Liver (tissue), 9 donors: ENCODE results near the gene KRTAP10-3. TPM values are rescaled to one million over a fixed set of nuclear protein-coding genes. Genes with fewer than 3 reads are reported as not detected.
"Not testable (repeated sequence)": the region's sequence is repeated elsewhere in the genome, so short reads cannot be mapped to it uniquely, and the experiment has no call there.

Source experiments
- DNase-seq: peaks from one replicate; pipeline ENCODE4 v3.0.0-alpha.2; 2017; ENCODE audit warnings: low spot score
- H3K27ac ChIP-seq, 2 donors: one replicate each; pipeline ENCODE4 v1.7.0; 2013; ENCODE audit warnings: inconsistent platforms in 2 of 2, low read length in 2 of 2, control low read depth in 1 of 2, low read depth in 1 of 2, mild to moderate bottlenecking in 1 of 2
- H3K27me3 ChIP-seq, 4 donors: one replicate each; pipeline versions ENCODE4 v1.6.1 to v1.7.0; 2013; ENCODE audit warnings: low read length in 3 of 4, inconsistent platforms in 1 of 4, mild to moderate bottlenecking in 1 of 4, moderate library complexity in 1 of 4; ENCODE audit not compliant: control insufficient read depth in 4 of 4, insufficient read depth in 4 of 4
- H3K36me3 ChIP-seq, 4 donors: one replicate each; pipeline versions ENCODE4 v1.6.1 to v1.7.0; 2013; ENCODE audit warnings: low read length in 3 of 4, mild to moderate bottlenecking in 3 of 4, low read depth in 1 of 4, moderate library complexity in 1 of 4; ENCODE audit not compliant: control insufficient read depth in 4 of 4, insufficient read depth in 3 of 4
- H3K4me1 ChIP-seq, 4 donors: one replicate each; pipeline versions ENCODE4 v1.6.1 to v1.7.0; 2013; ENCODE audit warnings: low read length in 3 of 4, mild to moderate bottlenecking in 3 of 4, moderate library complexity in 1 of 4; ENCODE audit not compliant: control insufficient read depth in 4 of 4, insufficient read depth in 4 of 4
- H3K4me3 ChIP-seq, 3 donors: one replicate each; pipeline versions ENCODE4 v1.6.1 to v1.7.0; 2013; ENCODE audit warnings: low read length in 3 of 3, control low read depth in 1 of 3, low read depth in 1 of 3, mild to moderate bottlenecking in 1 of 3
- H3K9ac ChIP-seq, 2 donors: one replicate each; pipeline ENCODE4 v1.7.0; 2013; ENCODE audit warnings: low read length in 2 of 2, mild to moderate bottlenecking in 2 of 2, moderate library complexity in 2 of 2, control low read depth in 1 of 2, low read depth in 1 of 2
- H3K9me3 ChIP-seq, 4 donors: one replicate each; pipeline versions ENCODE4 v1.6.1 to v1.7.0; 2013; ENCODE audit warnings: low read length in 3 of 4; ENCODE audit not compliant: control insufficient read depth in 4 of 4
- ATF3 ChIP-seq: IDR thresholded peaks from 2 replicates; pipeline ENCODE4 v1.6.1; 2016; ENCODE audit warnings: antibody characterized with exemption
- CTCF ChIP-seq: fragments of 150-350 bp; IDR thresholded peaks from 2 replicates; pipeline ENCODE4 v1.5.1; 2017; ENCODE audit warnings: improper control_type of control experiment, low read depth, low read length; ENCODE audit not compliant: missing input control
- EGR1 ChIP-seq, 2 donors: IDR thresholded peaks; 2 replicates each; pipeline ENCODE4 v1.6.1; 2016 to 2018; ENCODE audit warnings: antibody characterized with exemption in 2 of 2, low read depth in 2 of 2
- FOXA1 ChIP-seq: IDR thresholded peaks from 2 replicates; pipeline ENCODE4 v1.6.1; 2016; ENCODE audit warnings: antibody characterized with exemption
- FOXA2 ChIP-seq: IDR thresholded peaks from 2 replicates; pipeline ENCODE4 v1.6.1; 2016; ENCODE audit warnings: antibody characterized with exemption
- GABPA ChIP-seq, 2 donors: IDR thresholded peaks in 1 of 2; conservative IDR thresholded peaks in 1 of 2; 2 replicates each; pipeline ENCODE4 v1.6.1; 2016; ENCODE audit warnings: antibody characterized with exemption in 2 of 2, mild to moderate bottlenecking in 1 of 2, moderate library complexity in 1 of 2
- HNF4A ChIP-seq, 2 donors: conservative IDR thresholded peaks; 2 replicates each; pipeline ENCODE4 v1.6.1; 2016; ENCODE audit warnings: antibody characterized with exemption in 2 of 2, mild to moderate bottlenecking in 2 of 2
- HNF4G ChIP-seq: IDR thresholded peaks from 2 replicates; pipeline ENCODE4 v1.6.1; 2016; ENCODE audit warnings: antibody characterized with exemption
- JUND ChIP-seq, 2 donors: IDR thresholded peaks; 2 replicates each; pipeline ENCODE4 v1.6.1; 2016; ENCODE audit warnings: antibody characterized with exemption in 2 of 2
- MAX ChIP-seq: IDR thresholded peaks from 2 replicates; pipeline ENCODE4 v1.6.1; 2016; ENCODE audit warnings: antibody characterized with exemption
- NR2F2 ChIP-seq: IDR thresholded peaks from 2 replicates; pipeline ENCODE4 v1.6.1; 2016; ENCODE audit warnings: antibody characterized with exemption
- RAD21 ChIP-seq, 2 donors: IDR thresholded peaks; 2 replicates each; pipeline ENCODE4 v1.6.1; 2016; ENCODE audit warnings: antibody characterized with exemption in 2 of 2, mild to moderate bottlenecking in 2 of 2
- REST ChIP-seq: IDR thresholded peaks from 2 replicates; pipeline ENCODE4 v1.6.1; 2016; ENCODE audit warnings: antibody characterized with exemption, mild to moderate bottlenecking
- RXRA ChIP-seq, 2 donors: IDR thresholded peaks; 2 replicates each; pipeline ENCODE4 v1.6.1; 2017 to 2018; ENCODE audit warnings: antibody characterized with exemption in 2 of 2, mild to moderate bottlenecking in 1 of 2
- SP1 ChIP-seq: IDR thresholded peaks from 2 replicates; pipeline ENCODE4 v1.6.1; 2018; ENCODE audit warnings: antibody characterized with exemption, mild to moderate bottlenecking
- TAF1 ChIP-seq: conservative IDR thresholded peaks from 2 replicates; pipeline ENCODE4 v1.6.1; 2016; ENCODE audit warnings: antibody characterized with exemption, mild to moderate bottlenecking
- YY1 ChIP-seq: IDR thresholded peaks from 2 replicates; pipeline ENCODE4 v1.6.1; 2016; ENCODE audit warnings: antibody characterized with exemption, mild to moderate bottlenecking
- ZBTB33 ChIP-seq: IDR thresholded peaks from 2 replicates; pipeline ENCODE4 v1.6.1; 2016; ENCODE audit warnings: antibody characterized with exemption
- WGBS: extraction: QIAGEN DNeasy Blood & Tissue Kit; methylation state at CpG from one replicate; pipeline ENCODE4 v1.1.7; 2013; 5-methylcytosine and 5-hydroxymethylcytosine counted together
- polyA plus RNA-seq, 2 donors: library from polyadenylated mRNA; stranded (reverse) in 1 of 2; unstranded in 1 of 2; fragments of 200-250 nt in 1 of 2; fragments of >200 nt in 1 of 2; fragmentation: Nextera tagmentation in 1 of 2; extraction: Ambion mirVana in 1 of 2; gene quantifications; one replicate each; pipeline versions ENCODE4 v1.2.1 to v1.2.3, GENCODE V29; 2013 to 2015
- total RNA-seq, 2 donors: library from RNA; depleted of rRNA; stranded (reverse); fragments of >200 nt; gene quantifications; one replicate each; pipeline ENCODE4 v1.2.3, GENCODE V29; 2014
- donor health status: healthy.
- donor health status: healthy.
- donor health status: healthy.
- donor health status: healthy.
- donor health status: healthy.

The KRTAP10-3 gene
- total and polyA plus RNA-seq, 4 donors: not detected

- no peak for DNase-seq
- H3K36me3 ChIP-seq: no peaks in the 10 kb centered on the region
- no peaks in the 10 kb centered on the region for H3K4me1 ChIP-seq
- peaks cover 0 to 2% (median 0%) of the 10 kb centered on the region in 4 donors for H3K27me3 ChIP-seq
- no peaks in the 10 kb centered on the region for H3K9me3 ChIP-seq
- no peak overlapping the region for H3K27ac ChIP-seq
- WGBS: 64% methylated on average over 10 of the region's 10 CpGs
- no peak for TF ChIP-seq RXRA (IDR thresholded peaks at IDR 0.05)
- no peak for TF ChIP-seq EGR1 (IDR thresholded peaks at IDR 0.05; ENCODE audit: low read depth in 2 of 2)
- TF ChIP-seq FOXA1: no peak
- no peak for TF ChIP-seq CTCF
- no peak for TF ChIP-seq MAX
- no peak for TF ChIP-seq FOXA2
- no peak for TF ChIP-seq JUND (IDR thresholded peaks at IDR 0.05)
- no peak for TF ChIP-seq TAF1
- TF ChIP-seq REST: no peak
- TF ChIP-seq ZBTB33: no peak
- no peak for TF ChIP-seq HNF4A (conservative IDR thresholded peaks at IDR 0.05)
- TF ChIP-seq GABPA (IDR thresholded peaks at IDR 0.05 in 1 of 2, conservative IDR thresholded peaks at IDR 0.05 in 1 of 2): no peak
- no peak for TF ChIP-seq NR2F2
- no peak for TF ChIP-seq RAD21 (IDR thresholded peaks at IDR 0.05)
- no peak for TF ChIP-seq SP1
- no peak for TF ChIP-seq YY1
- TF ChIP-seq ATF3: no peak
- no peak for TF ChIP-seq HNF4G
- H3K9ac ChIP-seq: no peak overlapping the region
- H3K4me3 ChIP-seq: no peak overlapping the region
Observed at GRCh38 chr21:44550807-44551206, 7.8 kb downstream of the KRTAP10-3 start.

- WGBS: 55% methylated on average over 17 of the region's 17 CpGs
- H3K27me3 ChIP-seq, H3K9me3 ChIP-seq, H3K36me3 ChIP-seq, H3K4me1 ChIP-seq, H3K4me3 ChIP-seq, H3K9ac ChIP-seq, H3K27ac ChIP-seq: not testable (repeated sequence)
- DNase-seq: peak; percentile 20
Observed at GRCh38 chr21:44550285-44550684, 8.3 kb downstream of the KRTAP10-3 start.
